Measurements from ENCODE around the gene GOLPH3L.

Gene GOLPH3L

DNA sequence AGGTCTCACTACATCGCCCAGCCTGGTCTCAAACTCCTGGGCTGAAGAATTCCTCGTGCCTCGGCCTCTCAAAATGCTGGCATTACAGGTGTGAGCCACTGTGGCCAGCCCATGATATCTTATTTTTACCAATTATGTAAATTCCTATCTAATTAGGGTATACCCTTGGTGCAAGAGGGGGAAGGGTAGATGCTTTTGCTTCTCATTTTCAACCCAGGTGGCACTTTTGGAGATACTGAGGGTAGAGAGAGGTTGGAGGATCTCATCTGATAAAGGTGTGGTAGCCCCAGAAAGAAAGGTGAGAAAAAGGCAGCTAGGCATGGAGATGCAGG is 85.0 kb downstream of the GOLPH3L start:
- peaks cover 40% of the 10 kb centered on the region for H3F3A ChIP-seq (ENCODE audit: insufficient read depth, low read length)
- no peaks in the 10 kb centered on the region for H3K9me3 ChIP-seq (replicated peaks; ENCODE audit: insufficient read depth, low read length)
- peak; percentile 11 for DNase-seq
- H3K9me2 ChIP-seq (replicated peaks; ENCODE audit: insufficient read depth, low read length): no peaks in the 10 kb centered on the region
- no peak for TF ChIP-seq EZH2phosphoT487 (IDR thresholded peaks at IDR 0.05; ENCODE audit: low read length)
- TF ChIP-seq, protein P1, sequence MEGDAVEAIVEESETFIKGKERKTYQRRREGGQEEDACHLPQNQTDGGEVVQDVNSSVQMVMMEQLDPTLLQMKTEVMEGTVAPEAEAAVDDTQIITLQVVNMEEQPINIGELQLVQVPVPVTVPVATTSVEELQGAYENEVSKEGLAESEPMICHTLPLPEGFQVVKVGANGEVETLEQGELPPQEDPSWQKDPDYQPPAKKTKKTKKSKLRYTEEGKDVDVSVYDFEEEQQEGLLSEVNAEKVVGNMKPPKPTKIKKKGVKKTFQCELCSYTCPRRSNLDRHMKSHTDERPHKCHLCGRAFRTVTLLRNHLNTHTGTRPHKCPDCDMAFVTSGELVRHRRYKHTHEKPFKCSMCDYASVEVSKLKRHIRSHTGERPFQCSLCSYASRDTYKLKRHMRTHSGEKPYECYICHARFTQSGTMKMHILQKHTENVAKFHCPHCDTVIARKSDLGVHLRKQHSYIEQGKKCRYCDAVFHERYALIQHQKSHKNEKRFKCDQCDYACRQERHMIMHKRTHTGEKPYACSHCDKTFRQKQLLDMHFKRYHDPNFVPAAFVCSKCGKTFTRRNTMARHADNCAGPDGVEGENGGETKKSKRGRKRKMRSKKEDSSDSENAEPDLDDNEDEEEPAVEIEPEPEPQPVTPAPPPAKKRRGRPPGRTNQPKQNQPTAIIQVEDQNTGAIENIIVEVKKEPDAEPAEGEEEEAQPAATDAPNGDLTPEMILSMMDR (IDR thresholded peaks at IDR 0.05; ENCODE audit: low read length): no peak
- TF ChIP-seq EZH2 (optimal IDR thresholded peaks at IDR 0.05; ENCODE audit: low read depth, low read length): no peak
- H3K4me2 ChIP-seq (ENCODE audit: low read depth, low read length): peak overlapping the region; percentile 79
- peaks cover 40% of the 10 kb centered on the region for H3K4me1 ChIP-seq (ENCODE audit: low read length)
- H3K27ac ChIP-seq (ENCODE audit: low read length): peak overlapping the region; percentile 91
- peaks cover 12% of the 10 kb centered on the region for H3K79me2 ChIP-seq (ENCODE audit: low read length)
- no peaks in the 10 kb centered on the region for H4K20me1 ChIP-seq (ENCODE audit: insufficient read depth, low read length)
- H2AFZ ChIP-seq (ENCODE audit: low read length): no peak overlapping the region
- H3K4me3 ChIP-seq (ENCODE audit: low read length): peak overlapping the region; percentile 11; the same call in 1 of the 2 replicates
- no peaks in the 10 kb centered on the region for H3K27me3 ChIP-seq (replicated peaks; ENCODE audit: insufficient read depth, low read length)
- H3K9ac ChIP-seq (ENCODE audit: low read length): peak overlapping the region; percentile 75
- H3K36me3 ChIP-seq (replicated peaks; ENCODE audit: insufficient read depth, low read length): no peaks in the 10 kb centered on the region; the same call in 1 of the 2 replicates

DNA sequence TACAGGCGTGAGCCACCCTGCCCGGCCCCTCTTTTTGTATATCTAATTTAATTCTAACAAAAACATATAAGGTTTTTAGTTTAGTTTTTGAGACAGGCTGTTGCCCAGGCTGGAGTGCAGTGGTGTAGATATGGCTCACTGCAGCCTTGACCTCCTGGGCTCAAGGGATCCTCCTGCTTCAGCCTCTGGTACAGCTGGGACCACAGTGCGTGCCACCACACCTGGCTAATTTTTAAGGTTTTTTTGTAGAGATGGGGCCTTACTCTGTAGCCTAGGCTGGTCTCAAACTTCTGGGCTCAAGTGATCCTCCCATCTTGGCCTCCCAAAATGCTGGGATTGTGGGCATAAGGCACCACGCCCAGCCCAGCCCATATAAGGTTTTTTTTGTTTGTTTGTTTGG is 86.4 kb downstream of the GOLPH3L start:
- H3K4me3 ChIP-seq (ENCODE audit: low read length): no peak overlapping the region
- peaks cover 40% of the 10 kb centered on the region for H3K4me1 ChIP-seq (ENCODE audit: low read length)
- DNase-seq: no peak
- no peak overlapping the region for H2AFZ ChIP-seq (ENCODE audit: low read length)
- H3K79me2 ChIP-seq (ENCODE audit: low read length): peaks cover 12% of the 10 kb centered on the region
- H3K9ac ChIP-seq (ENCODE audit: low read length): peak overlapping the region; percentile 75; the same call in 1 of the 2 replicates
- no peaks in the 10 kb centered on the region for H3K36me3 ChIP-seq (replicated peaks; ENCODE audit: insufficient read depth, low read length)
- H3K27me3 ChIP-seq (replicated peaks; ENCODE audit: insufficient read depth, low read length): no peaks in the 10 kb centered on the region
- H3F3A ChIP-seq (ENCODE audit: insufficient read depth, low read length): peaks cover 36% of the 10 kb centered on the region
- no peak overlapping the region for H3K4me2 ChIP-seq (ENCODE audit: low read depth, low read length)
- no peaks in the 10 kb centered on the region for H4K20me1 ChIP-seq (ENCODE audit: insufficient read depth, low read length)
- peak overlapping the region; percentile 91; the same call in 1 of the 2 replicates for H3K27ac ChIP-seq (ENCODE audit: low read length)
- no peak for TF ChIP-seq EZH2 (optimal IDR thresholded peaks at IDR 0.05; ENCODE audit: low read depth, low read length)
- TF ChIP-seq, protein P1 (IDR thresholded peaks at IDR 0.05; ENCODE audit: low read length): no peak
- TF ChIP-seq EZH2phosphoT487 (IDR thresholded peaks at IDR 0.05; ENCODE audit: low read length): no peak
- H3K9me3 ChIP-seq (replicated peaks; ENCODE audit: insufficient read depth, low read length): no peaks in the 10 kb centered on the region
- no peaks in the 10 kb centered on the region for H3K9me2 ChIP-seq (replicated peaks; ENCODE audit: insufficient read depth, low read length)

DNA sequence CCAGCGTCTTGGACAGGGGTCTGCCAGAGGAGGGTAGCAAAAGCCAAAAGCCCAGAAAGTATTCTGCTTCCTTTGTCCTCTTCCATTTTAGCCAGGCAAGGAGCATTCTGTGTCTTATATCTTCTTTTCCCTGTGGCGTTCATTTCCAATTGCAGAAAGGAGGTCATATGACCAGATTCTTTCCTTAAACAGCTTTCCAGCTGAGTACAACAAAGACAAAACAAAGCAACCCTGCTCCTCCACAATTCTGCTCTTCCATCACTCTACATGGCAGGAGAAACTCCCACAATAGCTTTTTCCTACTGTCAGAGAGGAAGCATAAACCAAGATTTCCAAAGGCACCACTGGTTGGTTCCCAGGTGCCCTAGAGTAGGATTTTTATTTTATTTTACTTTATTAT is 87.2 kb downstream of the GOLPH3L start:
- Histone ChIP-seq H3K27ac (ENCODE audit: low read length) (no peak overlapping the region), H2AFZ (ENCODE audit: low read length) (no peak overlapping the region), H4K20me1 (ENCODE audit: insufficient read depth, low read length) (no peaks in the 10 kb centered on the region), H3K4me2 (ENCODE audit: low read depth, low read length) (no peak overlapping the region), H3F3A (ENCODE audit: insufficient read depth, low read length) (peaks cover 32% of the 10 kb centered on the region), H3K36me3 (replicated peaks; ENCODE audit: insufficient read depth, low read length) (no peaks in the 10 kb centered on the region), H3K79me2 (ENCODE audit: low read length) (peaks cover 9% of the 10 kb centered on the region), H3K4me1 (ENCODE audit: low read length) (peaks cover 36% of the 10 kb centered on the region), H3K27me3 (replicated peaks; ENCODE audit: insufficient read depth, low read length) (no peaks in the 10 kb centered on the region), H3K9ac (ENCODE audit: low read length) (no peak overlapping the region), H3K4me3 (ENCODE audit: low read length) (no peak overlapping the region), H3K9me2 (replicated peaks; ENCODE audit: insufficient read depth, low read length) (no peaks in the 10 kb centered on the region), H3K9me3 (replicated peaks; ENCODE audit: insufficient read depth, low read length) (no peaks in the 10 kb centered on the region)
- TF ChIP-seq EZH2 (optimal IDR thresholded peaks at IDR 0.05; ENCODE audit: low read depth, low read length) (no peak), EZH2phosphoT487 (IDR thresholded peaks at IDR 0.05; ENCODE audit: low read length) (no peak)
- TF ChIP-seq, protein P1 (IDR thresholded peaks at IDR 0.05; ENCODE audit: low read length): no peak
- DNase-seq: no peak

Data from MM.1S (cell line).